GM12878 (cell line): ENCODE results near the gene NDST4. TPM values are rescaled to one million over a fixed set of nuclear protein-coding genes. Genes with fewer than 3 reads are reported as not detected.

Source experiments
- ATAC-seq: fragments of 200-7000 bp; cut with Tn5 transposase; 3 replicates; pipeline ENCODE4 v1.9.1; 2020; ENCODE audit warnings: mild to moderate bottlenecking, moderate library complexity
- BruUV-seq: library from RNA; stranded (reverse); fragments of 400-500 nt; replicated peaks from 2 replicates; lab custom pipeline; 2021; lab: Mats Ljungman, UMichigan
- CTCF ChIA-PET: fragments of 300-600 bp; sonication (Branson Sonifier 250); formaldehyde crosslinking; extraction: SDS; loops from one replicate; lab custom pipeline; 2021; ENCODE audit warnings: inconsistent platforms; lab: Yijun Ruan, JAX
- POLR2A ChIA-PET: fragments of 350-600 bp; formaldehyde crosslinking; extraction: SDS; loops from one replicate; lab custom pipeline; 2021; ENCODE audit warnings: inconsistent platforms; lab: Charles Lee
- RAD21 ChIA-PET: fragments of 300-600 bp; sonication (Branson Sonifier 250); formaldehyde crosslinking; loops from one replicate; lab custom pipeline; 2023; ENCODE audit warnings: antibody characterized with exemption; ENCODE audit not compliant: unreplicated experiment; lab: Charles Lee
- SMC1A ChIA-PET: fragments of 300-600 bp; sonication (Branson Sonifier 250); formaldehyde crosslinking; loops from one replicate; lab custom pipeline; 2023; ENCODE audit not compliant: unreplicated experiment, uncharacterized antibody; lab: Charles Lee
- DNase-seq: peaks from one replicate; pipeline ENCODE4 v3.0.0-alpha.2; 2011; ENCODE audit warnings: low read depth, low spot score
- FAIRE-seq: peaks from 3 replicates; lab custom pipeline; 2011; peaks lifted over from hg19 to GRCh38; lab: Jason Lieb, UNC
- H2AFZ ChIP-seq: 2 replicates; pipeline ENCODE4 v1.6.0; 2011; ENCODE audit warnings: low read depth, low read length, control low read depth; ENCODE audit not compliant: control insufficient read depth
- H3K27ac ChIP-seq: 2 replicates; pipeline ENCODE4 v1.5.1; 2011; ENCODE audit warnings: control low read depth; ENCODE audit not compliant: control insufficient read depth, insufficient read depth
- H3K27me3 ChIP-seq, 2 experiments: replicated peaks in 1 of 2; 2 replicates each; pipeline versions ENCODE4 v1.6.0 to v1.6.1; 2011; ENCODE audit warnings: low read length in 1 of 2; ENCODE audit not compliant: control insufficient read depth in 2 of 2, insufficient read depth in 2 of 2
- H3K36me3 ChIP-seq, 2 experiments: 2 replicates each; pipeline ENCODE4 v1.5.1; 2011; ENCODE audit warnings: low read length in 1 of 2; ENCODE audit not compliant: control insufficient read depth in 2 of 2, insufficient read depth in 2 of 2
- H3K4me1 ChIP-seq: 2 replicates; pipeline ENCODE4 v1.6.1; 2011; ENCODE audit warnings: mild to moderate bottlenecking, low read length, moderate library complexity, mixed read lengths; ENCODE audit not compliant: control insufficient read depth, insufficient read depth
- H3K4me2 ChIP-seq: 2 replicates; pipeline ENCODE4 v1.6.0; 2011; ENCODE audit warnings: control low read depth; ENCODE audit not compliant: control insufficient read depth, insufficient read depth
- H3K4me3 ChIP-seq: fragments of 200-600 bp; sonication (generic); 2 replicates; pipeline ENCODE4 v1.5.1; 2016
- H3K79me2 ChIP-seq: 2 replicates; pipeline ENCODE4 v1.6.0; 2011; ENCODE audit warnings: low read length; ENCODE audit not compliant: control insufficient read depth, insufficient read depth
- H3K9ac ChIP-seq: 2 replicates; pipeline ENCODE4 v1.8.0; 2011; ENCODE audit warnings: low read length, control low read depth, mixed read lengths; ENCODE audit not compliant: control insufficient read depth, insufficient read depth
- H3K9me3 ChIP-seq: replicated peaks from 3 replicates; pipeline ENCODE4 v1.5.1; 2011; ENCODE audit warnings: mild to moderate bottlenecking, low read length; ENCODE audit not compliant: control insufficient read depth, insufficient read depth
- H4K20me1 ChIP-seq: 2 replicates; pipeline ENCODE4 v1.6.0; 2011; ENCODE audit not compliant: control insufficient read depth, insufficient read depth
- BCL3 ChIP-seq: IDR thresholded peaks from 2 replicates; pipeline ENCODE4 v1.6.1; 2011; ENCODE audit warnings: borderline replicate concordance, low read depth, mild to moderate bottlenecking, moderate library complexity, low read length; ENCODE audit not compliant: insufficient read depth, poor library complexity, severe bottlenecking
- BCLAF1 ChIP-seq: fragments of 450-650 bp; IDR thresholded peaks from 2 replicates; pipeline ENCODE4 v1.6.1; 2017; ENCODE audit warnings: antibody characterized with exemption, mild to moderate bottlenecking, moderate library complexity
- CREB1 ChIP-seq: IDR thresholded peaks from 2 replicates; pipeline ENCODE4 v1.6.1; 2012; ENCODE audit warnings: low read depth, mild to moderate bottlenecking, inconsistent platforms
- IRF4 ChIP-seq: IDR thresholded peaks from 2 replicates; pipeline ENCODE4 v1.6.1; 2011; ENCODE audit warnings: low read depth, low read length
- KDM1A ChIP-seq: fragments of 200-600 bp; sonication (generic); IDR thresholded peaks from 2 replicates; pipeline ENCODE4 v1.6.1; 2016; ENCODE audit warnings: borderline replicate concordance
- PRDM15 ChIP-seq: fragments of 450-650 bp; formaldehyde crosslinking; IDR thresholded peaks from 2 replicates; pipeline ENCODE4 v1.4.0; 2020; ENCODE audit warnings: mild to moderate bottlenecking, moderate library complexity
- SMAD1 ChIP-seq: fragments of 450-650 bp; IDR thresholded peaks from 2 replicates; pipeline ENCODE4 v1.6.1; 2018; ENCODE audit warnings: mild to moderate bottlenecking, low read depth; ENCODE audit not compliant: partially characterized antibody
- STAT3 ChIP-seq: IDR thresholded peaks from 2 replicates; pipeline ENCODE4 v1.6.1; 2011; ENCODE audit warnings: low read depth, low read length, improper control_type of control experiment
- USF1 ChIP-seq: IDR thresholded peaks from 2 replicates; pipeline ENCODE4 v1.6.1; 2011; ENCODE audit warnings: borderline replicate concordance, low read depth, mild to moderate bottlenecking, moderate library complexity, mixed read lengths, low read length; ENCODE audit not compliant: insufficient read depth; ENCODE audit errors: extremely low read length
- ZNF207 ChIP-seq: fragments of 450-650 bp; IDR thresholded peaks from 2 replicates; pipeline ENCODE4 v1.6.1; 2014; ENCODE audit warnings: antibody characterized with exemption, mild to moderate bottlenecking, borderline replicate concordance
- ZNF384 ChIP-seq: IDR thresholded peaks from 2 replicates; pipeline ENCODE4 v1.6.1; 2012; ENCODE audit warnings: low read depth, mild to moderate bottlenecking, low read length, improper control_type of control experiment, borderline replicate concordance
- WGBS: methylation state at CpG from one replicate; pipeline ENCODE4 v1.1.6; 2016; ENCODE audit warnings: low lambda C conversion rate; ENCODE audit not compliant: insufficient replicate concordance, insufficient coverage; ENCODE audit errors: missing lambda C conversion rate; 5-methylcytosine and 5-hydroxymethylcytosine counted together
- in situ Hi-C: fragments of 300-500 bp; cut with MboI; formaldehyde crosslinking; loops from 9 replicates; pipeline ENCODE4 v1.14.3; 2018; ENCODE audit warnings: mixed read lengths
- intact Hi-C: fragments of 100-400 bp; cut with micrococcal nuclease; formaldehyde crosslinking; loops from one replicate; pipeline ENCODE4 v1.14.2; 2022; ENCODE audit not compliant: unreplicated experiment
- polyA plus RNA-seq, 11 experiments: library from polyadenylated mRNA; depleted of rRNA in 4 of 11; unstranded in 6 of 11; stranded (reverse) in 5 of 11; fragments of >200 nt; fragmentation: Nextera tagmentation in 4 of 11; fragmentation: Illumina TruSeq in 1 of 11; extraction: Ambion mirVana in 4 of 11; extraction: Trizol in 1 of 11; gene quantifications; 1 replicate in 1 of 11; 2 replicates in 10 of 11; pipeline versions ENCODE4 v1.2.1 to v1.2.3, GENCODE V29; 2011 to 2016; ENCODE audit warnings: inconsistent platforms in 2 of 11, missing spikeins in 2 of 11, low read depth in 1 of 11
- total RNA-seq, 4 experiments: library from RNA; depleted of rRNA in 3 of 4; stranded (reverse); fragments of >200 nt in 3 of 4; fragmentation: Illumina TruSeq in 1 of 4; extraction: Trizol in 1 of 4; gene quantifications; 2 replicates each; pipeline versions ENCODE4 v1.2.1 to v1.2.3, GENCODE V29; 2013 to 2021

Gene NDST4
- total and polyA plus RNA-seq, 10 of the 15 experiments (the other 5 are each of a cell fraction or from before 2014, with no cell fraction given): 0.04 to 0.11 (median 0.07) TPM; not detected in 6

GRCh38 chr4:114811564-114812301 lies 301.7 kb downstream of the NDST4 start:
- ChIA-PET SMC1A (interaction anchor here (1.1 to 1.2 kb wide), 2 partner anchors 18 to 99 kb away, joined by 3 read pairs; no protein-coding TSS in a partner anchor), RAD21 (interaction anchor here (0.7 kb wide), 1 partner anchor 13 kb away, joined by 3 read pairs; no protein-coding TSS in a partner anchor), CTCF (no interaction called here), POLR2A (no interaction called here)
- Histone ChIP-seq H3K36me3 (no peaks in the 10 kb centered on the region), H3K4me1 (no peaks in the 10 kb centered on the region), H3K27me3 (no peaks in the 10 kb centered on the region), H3K79me2 (no peaks in the 10 kb centered on the region), H3K9me3 (no peaks in the 10 kb centered on the region), H4K20me1 (no peaks in the 10 kb centered on the region), H3K4me2 (no peak overlapping the region), H3K9ac (no peak overlapping the region), H2AFZ (no peak overlapping the region), H3K4me3 (no peak overlapping the region), H3K27ac (no peak overlapping the region)
- in situ Hi-C loops: no loop called here
- 22% methylated on average over 4 of the region's 4 CpGs for WGBS
- DNase-seq: no peak
- TF ChIP-seq USF1 (no peak), IRF4 (no peak), KDM1A (no peak), ZNF207 (no peak), STAT3 (no peak), ZNF384 (no peak), CREB1 (no peak), PRDM15 (CRISPR knock-in tag) (no peak), BCL3 (no peak), SMAD1 (no peak), BCLAF1 (no peak)
- no TSS peak for BruUV-seq
- ATAC-seq: no peak
- intact Hi-C loops: no loop called here
- no peak for FAIRE-seq
